OCI-LY1 (cell line): Measurements from ENCODE around the gene EFNA2.

Experiments
- H2AFZ ChIP-seq: fragments of 200-600 bp; sonication (generic), shearing (Covaris generic); 2 replicates; pipeline ENCODE4 v1.6.0; 2014; ENCODE audit warnings: antibody characterized with exemption, mild to moderate bottlenecking, low read length
- H3F3A ChIP-seq: fragments of 200-600 bp; sonication (generic), shearing (Covaris generic); 2 replicates; pipeline ENCODE4 v1.6.0; 2014; ENCODE audit warnings: mild to moderate bottlenecking, antibody characterized with exemption, low read length, moderate library complexity; ENCODE audit not compliant: insufficient read depth
- H3K27ac ChIP-seq: fragments of 200-600 bp; sonication (generic); 2 replicates; pipeline ENCODE4 v1.5.1; 2014; ENCODE audit warnings: low read length, mixed run types, mild to moderate bottlenecking, low read depth; ENCODE audit not compliant: poor library complexity, severe bottlenecking
- H3K27me3 ChIP-seq: fragments of 200-600 bp; sonication (generic); 2 replicates; pipeline ENCODE4 v1.6.0; 2014; ENCODE audit warnings: antibody characterized with exemption, mild to moderate bottlenecking, low read length, moderate library complexity; ENCODE audit not compliant: insufficient read depth
- H3K36me3 ChIP-seq: fragments of 200-600 bp; sonication (generic); 2 replicates; pipeline ENCODE4 v1.6.1; 2014; ENCODE audit warnings: mild to moderate bottlenecking, antibody characterized with exemption, low read length, moderate library complexity, mixed read lengths; ENCODE audit not compliant: insufficient read depth
- H3K4me1 ChIP-seq: fragments of 200-600 bp; sonication (generic); 2 replicates; pipeline ENCODE4 v1.5.1; 2014; ENCODE audit warnings: mild to moderate bottlenecking, low read length, moderate library complexity; ENCODE audit not compliant: insufficient read depth, severe bottlenecking
- H3K4me2 ChIP-seq: fragments of 200-600 bp; sonication (generic), shearing (Covaris generic); 2 replicates; pipeline ENCODE4 v1.6.1; 2014; ENCODE audit warnings: low read length
- H3K4me3 ChIP-seq: fragments of 200-600 bp; sonication (generic); 2 replicates; pipeline ENCODE4 v1.5.1; 2014; ENCODE audit warnings: low read length, low read depth, mild to moderate bottlenecking, mixed read lengths; ENCODE audit not compliant: poor library complexity, severe bottlenecking
- H3K79me2 ChIP-seq: fragments of 200-600 bp; shearing (Covaris generic); 2 replicates; pipeline ENCODE4 v1.6.1; 2016; ENCODE audit warnings: mixed run types, low read length, mixed read lengths; ENCODE audit not compliant: insufficient read depth
- H3K9ac ChIP-seq: fragments of 200-600 bp; sonication (generic), shearing (Covaris generic); 2 replicates; pipeline ENCODE4 v1.6.1; 2014; ENCODE audit warnings: mild to moderate bottlenecking, low read length, mixed read lengths
- H3K9me2 ChIP-seq: fragments of 200-600 bp; sonication (generic), shearing (Covaris generic); 2 replicates; pipeline ENCODE4 v1.6.1; 2014; ENCODE audit warnings: low read depth, mild to moderate bottlenecking, low read length, mixed read lengths
- H3K9me3 ChIP-seq: fragments of 200-600 bp; shearing (Covaris generic); 2 replicates; pipeline ENCODE4 v1.6.1; 2014; ENCODE audit warnings: low read length, mixed read lengths
- H4K20me1 ChIP-seq: fragments of 200-600 bp; sonication (generic), shearing (Covaris generic); 2 replicates; pipeline ENCODE4 v1.6.0; 2016; ENCODE audit warnings: mild to moderate bottlenecking, low read length; ENCODE audit not compliant: insufficient read depth
- EZH2 ChIP-seq: fragments of 200-600 bp; sonication (generic), shearing (Covaris generic); IDR thresholded peaks from 2 replicates; pipeline ENCODE4 v1.8.0; 2017; ENCODE audit warnings: borderline replicate concordance, mixed run types, mild to moderate bottlenecking, antibody characterized with exemption, low read length, moderate library complexity, mixed read lengths
- TF ChIP-seq, protein P1 (sequence below): fragments of 200-600 bp; sonication (generic), shearing (Covaris generic); IDR thresholded peaks from 2 replicates; pipeline ENCODE4 v1.5.1; 2017; ENCODE audit warnings: mild to moderate bottlenecking, antibody characterized with exemption, low read length, moderate library complexity, mixed read lengths

Gene EFNA2

DNA sequence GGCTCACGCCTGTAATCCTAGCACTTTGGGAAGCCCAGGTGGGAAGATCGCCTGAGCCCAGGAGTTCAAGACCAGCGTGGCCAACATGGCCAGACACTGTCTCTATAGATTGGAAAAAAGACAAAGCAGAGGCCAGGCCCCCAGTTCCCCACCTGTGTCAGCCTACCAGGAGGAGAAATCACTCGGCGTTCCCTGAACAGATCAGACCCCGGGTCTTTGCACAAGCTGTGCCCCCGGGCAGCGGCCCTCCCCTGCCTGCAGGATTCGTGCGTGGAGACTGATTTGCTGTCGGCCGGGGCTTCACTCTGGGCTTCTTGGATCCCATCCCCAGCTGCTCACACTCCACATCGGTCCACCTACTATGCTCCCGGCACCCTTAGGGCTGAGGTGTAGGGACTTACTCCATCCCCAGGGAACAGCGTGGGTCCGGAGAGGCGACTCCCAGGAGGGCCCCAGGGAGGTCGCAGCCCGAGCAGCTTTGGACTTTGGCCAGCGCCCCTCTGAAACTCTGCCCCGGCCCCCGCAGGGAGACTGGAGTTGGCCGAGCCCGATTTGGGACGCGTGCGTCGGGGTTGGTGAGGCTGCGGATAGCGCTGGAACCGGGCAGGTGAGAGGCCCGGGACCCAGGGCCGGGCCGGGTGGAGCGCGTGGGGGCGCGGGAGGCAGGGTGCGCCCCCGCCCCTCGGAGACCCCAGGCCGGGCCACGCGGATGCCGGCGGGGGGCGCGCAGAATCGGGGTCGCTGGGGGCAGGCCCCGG lies 515 bp upstream of the EFNA2 start:
- H3K79me2 ChIP-seq, result no peaks in the 10 kb centered on the region
- H3K27me3 ChIP-seq, result 0 out of 2 replicates have a peak, but pooled peaks cover 17% of the 10 kb centered on the region
- no peak overlapping the region for H3K9ac ChIP-seq

DNA sequence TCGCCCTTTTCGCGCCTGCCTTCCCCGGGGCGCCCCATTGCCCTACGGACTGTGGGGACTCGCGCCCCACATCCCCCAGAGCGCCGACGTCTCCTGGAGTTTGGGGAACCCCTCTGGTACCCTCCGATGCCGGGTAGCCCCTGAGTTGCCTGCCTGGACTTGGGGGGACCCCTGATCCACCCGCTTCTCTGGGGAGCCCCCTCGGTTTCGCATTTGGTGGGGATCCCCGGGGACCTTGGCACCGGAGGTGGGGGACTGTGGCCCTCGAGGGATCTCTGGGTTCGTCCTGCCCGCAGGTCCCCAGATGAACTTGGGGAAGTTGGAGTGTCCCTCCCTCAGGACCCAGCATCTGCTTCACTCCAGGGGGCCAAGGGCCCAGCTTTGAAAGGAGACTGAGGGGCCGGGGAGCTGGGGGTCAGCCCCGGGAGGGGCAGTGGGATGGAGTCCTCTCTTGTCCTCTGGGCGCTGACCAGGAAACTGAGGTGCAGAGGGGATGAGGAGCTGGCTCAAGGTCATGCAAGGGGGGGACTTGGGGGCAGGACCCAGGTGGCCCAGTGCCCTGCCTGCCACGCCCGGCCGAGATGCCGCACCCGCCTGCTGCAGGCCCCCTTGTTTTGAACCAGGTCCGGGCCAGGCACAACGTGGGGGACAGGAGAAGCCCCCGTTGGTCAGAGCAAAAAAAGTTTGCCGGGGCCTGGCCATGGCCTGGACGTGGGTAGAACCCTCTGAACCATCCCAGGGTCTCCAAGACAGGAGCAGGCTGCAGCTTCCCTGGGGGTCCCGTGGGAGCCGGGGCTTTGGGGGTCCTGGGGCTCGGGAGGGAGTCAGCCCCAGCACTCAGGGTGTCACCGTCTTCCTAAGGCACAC lies 1.0 kb downstream of the EFNA2 start:
- Histone ChIP-seq H3K27ac (no peak overlapping the region), H3F3A (no peaks in the 10 kb centered on the region), H3K9me2 (no peaks in the 10 kb centered on the region), H4K20me1 (no peaks in the 10 kb centered on the region), H3K79me2 (no peaks in the 10 kb centered on the region), H3K9ac (no peak overlapping the region), H3K4me1 (no peaks in the 10 kb centered on the region), H3K9me3 (no peaks in the 10 kb centered on the region), H3K4me3 (no peak overlapping the region), H2AFZ (no peak overlapping the region), H3K27me3 (0 out of 2 replicates have a peak, but pooled peaks cover 17% of the 10 kb centered on the region), H3K4me2 (no peak overlapping the region), H3K36me3 (no peaks in the 10 kb centered on the region)
- no peak for TF ChIP-seq EZH2
- TF ChIP-seq, protein P1, sequence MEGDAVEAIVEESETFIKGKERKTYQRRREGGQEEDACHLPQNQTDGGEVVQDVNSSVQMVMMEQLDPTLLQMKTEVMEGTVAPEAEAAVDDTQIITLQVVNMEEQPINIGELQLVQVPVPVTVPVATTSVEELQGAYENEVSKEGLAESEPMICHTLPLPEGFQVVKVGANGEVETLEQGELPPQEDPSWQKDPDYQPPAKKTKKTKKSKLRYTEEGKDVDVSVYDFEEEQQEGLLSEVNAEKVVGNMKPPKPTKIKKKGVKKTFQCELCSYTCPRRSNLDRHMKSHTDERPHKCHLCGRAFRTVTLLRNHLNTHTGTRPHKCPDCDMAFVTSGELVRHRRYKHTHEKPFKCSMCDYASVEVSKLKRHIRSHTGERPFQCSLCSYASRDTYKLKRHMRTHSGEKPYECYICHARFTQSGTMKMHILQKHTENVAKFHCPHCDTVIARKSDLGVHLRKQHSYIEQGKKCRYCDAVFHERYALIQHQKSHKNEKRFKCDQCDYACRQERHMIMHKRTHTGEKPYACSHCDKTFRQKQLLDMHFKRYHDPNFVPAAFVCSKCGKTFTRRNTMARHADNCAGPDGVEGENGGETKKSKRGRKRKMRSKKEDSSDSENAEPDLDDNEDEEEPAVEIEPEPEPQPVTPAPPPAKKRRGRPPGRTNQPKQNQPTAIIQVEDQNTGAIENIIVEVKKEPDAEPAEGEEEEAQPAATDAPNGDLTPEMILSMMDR, result no peak

More for the DNA sequence above, 515 bp upstream of the EFNA2 start:
- Histone ChIP-seq H3K9me3 (no peaks in the 10 kb centered on the region), H4K20me1 (no peaks in the 10 kb centered on the region), H2AFZ (no peak overlapping the region), H3K36me3 (peaks cover 9% of the 10 kb centered on the region; the same call in 1 of the 2 replicates), H3K4me2 (no peak overlapping the region), H3F3A (no peaks in the 10 kb centered on the region), H3K4me3 (no peak overlapping the region), H3K9me2 (no peaks in the 10 kb centered on the region), H3K4me1 (no peaks in the 10 kb centered on the region), H3K27ac (no peak overlapping the region)
- TF ChIP-seq, protein P1, result no peak
- no peak for TF ChIP-seq EZH2

DNA sequence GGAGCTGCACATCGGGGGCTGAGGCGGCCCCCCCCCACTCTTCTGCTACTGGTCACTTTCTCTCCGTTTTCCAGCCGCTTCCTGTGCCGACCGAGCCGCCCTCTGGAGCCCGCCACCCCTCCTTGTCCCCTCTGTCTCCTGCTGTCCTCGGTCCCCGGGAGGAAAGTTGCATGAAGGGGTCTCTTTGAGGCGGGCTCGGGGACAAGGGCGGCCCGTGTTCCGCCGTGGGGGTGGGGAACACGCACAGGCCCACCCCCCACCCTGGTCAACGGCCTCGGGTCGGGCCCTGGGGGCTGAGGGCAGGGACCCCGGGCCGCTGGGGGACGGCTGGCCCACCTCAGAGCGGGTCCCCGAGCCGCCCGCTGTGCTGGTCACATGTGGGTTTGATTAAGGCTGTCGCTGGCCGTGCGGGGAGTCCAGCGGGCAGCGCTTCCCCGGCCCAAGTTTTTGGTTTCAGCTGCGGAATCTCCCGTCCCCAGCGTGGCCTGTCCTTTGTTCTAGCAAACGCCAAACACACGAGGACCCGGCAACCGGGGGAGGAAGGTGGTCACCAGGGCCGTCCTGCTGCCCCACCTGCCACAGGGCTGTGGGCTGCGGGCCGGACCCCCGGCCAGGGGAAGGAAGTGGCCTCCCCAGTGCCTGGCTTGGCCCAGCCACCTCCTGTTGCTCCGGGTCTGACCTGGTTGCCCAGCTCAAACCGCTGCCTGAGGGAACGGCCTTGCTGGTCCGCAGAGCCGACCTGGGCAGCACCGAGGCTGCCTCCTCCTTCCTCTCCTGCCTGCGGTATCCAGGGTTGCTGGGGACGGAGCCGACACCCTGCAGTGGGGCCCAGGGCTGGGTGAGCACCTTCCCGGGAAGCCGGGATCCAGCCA lies 1.9 kb downstream of the EFNA2 start:
- Histone ChIP-seq H3K9me2 (no peaks in the 10 kb centered on the region), H3K4me2 (no peak overlapping the region), H3K27ac (no peak overlapping the region)

More for the DNA sequence above, 1.9 kb downstream of the EFNA2 start:
- no peak for TF ChIP-seq EZH2
- TF ChIP-seq, protein P1, result no peak
- H3K36me3 ChIP-seq, result no peaks in the 10 kb centered on the region
- no peaks in the 10 kb centered on the region for H4K20me1 ChIP-seq
- H2AFZ ChIP-seq, result no peak overlapping the region
- no peak overlapping the region for H3K4me3 ChIP-seq
- H3K9ac ChIP-seq, result no peak overlapping the region
- H3K9me3 ChIP-seq, result no peaks in the 10 kb centered on the region
- peaks cover 3% of the 10 kb centered on the region for H3K4me1 ChIP-seq
- no peaks in the 10 kb centered on the region for H3K79me2 ChIP-seq
- H3K27me3 ChIP-seq, result 0 out of 2 replicates have a peak, but pooled peaks cover 17% of the 10 kb centered on the region
- no peaks in the 10 kb centered on the region for H3F3A ChIP-seq
